Immature natural killer cell (primary cell): ENCODE results near the gene SV2A. TPM values are rescaled to one million over a fixed set of nuclear protein-coding genes. Genes with fewer than 3 reads are reported as not detected.
"Not testable (repeated sequence)": the region's sequence is repeated elsewhere in the genome, so short reads cannot be mapped to it uniquely, and the experiment has no call there.

Experiments
- DNase-seq, 3 donors: peaks; one replicate each; pipeline ENCODE4 v3.0.0; 2022; ENCODE audit warnings: mixed read lengths in 1 of 3
- H3K27ac Mint-ChIP-seq, 6 donors: one replicate each; pipeline ENCODE4 v1.8.0; 2020; ENCODE audit warnings: mixed read lengths in 6 of 6, mild to moderate bottlenecking in 5 of 6, inconsistent platforms in 4 of 6, moderate library complexity in 3 of 6
- H3K27me3 Mint-ChIP-seq, 3 donors: one replicate each; pipeline ENCODE4 v1.8.0; 2020 to 2021; ENCODE audit warnings: low read depth in 3 of 3, mild to moderate bottlenecking in 3 of 3, mixed read lengths in 3 of 3, moderate library complexity in 3 of 3, inconsistent platforms in 1 of 3
- H3K36me3 Mint-ChIP-seq, 3 donors: one replicate each; pipeline ENCODE4 v1.8.0; 2020; ENCODE audit warnings: mixed read lengths in 3 of 3, inconsistent platforms in 2 of 3, mild to moderate bottlenecking in 2 of 3
- H3K4me1 Mint-ChIP-seq, 2 donors: one replicate each; pipeline ENCODE4 v1.8.0; 2020; ENCODE audit warnings: inconsistent platforms in 2 of 2, mild to moderate bottlenecking in 2 of 2, mixed read lengths in 2 of 2, moderate library complexity in 1 of 2
- H3K4me3 Mint-ChIP-seq, 5 donors: one replicate each; pipeline ENCODE4 v1.8.0; 2020; ENCODE audit warnings: mild to moderate bottlenecking in 5 of 5, mixed read lengths in 5 of 5, inconsistent platforms in 3 of 5, moderate library complexity in 3 of 5
- H3K9me3 Mint-ChIP-seq, 6 donors: one replicate each; pipeline ENCODE4 v1.8.0; 2020; ENCODE audit warnings: mild to moderate bottlenecking in 6 of 6, mixed read lengths in 6 of 6, inconsistent platforms in 4 of 6, moderate library complexity in 3 of 6
- polyA plus RNA-seq, 3 donors: library from polyadenylated mRNA; unstranded; fragments of 300-500 nt; fragmentation: Illumina TruSeq; gene quantifications; one replicate each; pipeline ENCODE4 v1.2.3, GENCODE V29; 2021

The SV2A gene
- polyA plus RNA-seq, result 1 to 10 TPM in 1 of 3 donors, under 1 TPM in 1, not detected in 1; 0.89 to 1.0 TPM

DNA sequence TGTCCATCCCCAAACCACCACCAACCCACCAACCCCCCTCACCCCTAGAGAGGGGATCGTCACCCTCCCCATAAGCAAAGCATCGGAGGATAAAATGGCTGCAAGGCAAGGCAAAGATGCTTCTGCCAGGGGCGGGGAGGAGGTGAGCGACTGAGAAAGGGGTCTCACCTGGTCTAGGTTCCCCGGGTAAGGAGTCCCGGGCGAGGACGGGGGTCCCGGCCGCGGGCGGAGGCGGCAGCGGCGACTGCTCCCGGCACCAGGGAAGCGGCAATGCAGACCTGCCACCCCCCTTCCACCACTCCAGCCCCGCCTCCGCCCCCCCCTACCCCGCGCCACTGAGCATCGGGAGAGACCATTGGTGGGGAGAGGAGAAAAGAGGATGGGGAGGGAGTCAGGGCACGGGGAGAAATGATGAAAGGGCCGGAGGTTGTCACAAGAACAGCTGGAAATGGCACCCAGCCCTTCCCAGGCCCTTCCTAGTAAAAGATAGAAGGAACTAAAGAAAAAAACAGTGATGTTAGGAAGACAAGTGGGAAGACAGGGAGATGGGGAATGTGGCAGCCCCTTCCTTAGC, at the start of gene SV2A:
Gene SV2A (minus strand): TSS at position 274 of the 574 bp plus-strand sequence. CDS start 4,004 bp downstream, outside the sequence.
- Mint-ChIP-seq H3K27ac (no peak within 1 kb of the TSS), H3K27me3 (peaks cover 7 to 22% (median 12%) of the 10 kb centered on the region in 3 donors), H3K4me1 (peaks cover 12 to 14% of the 10 kb centered on the region in 2 donors), H3K9me3 (no peaks in the 10 kb centered on the region), H3K36me3 (peaks cover 4 to 10% (median 8%) of the 10 kb centered on the region in 3 donors), H3K4me3 (peak within 1 kb of the TSS; percentile 47 to 78 (median 76))
- DNase-seq, result no peak

DNA sequence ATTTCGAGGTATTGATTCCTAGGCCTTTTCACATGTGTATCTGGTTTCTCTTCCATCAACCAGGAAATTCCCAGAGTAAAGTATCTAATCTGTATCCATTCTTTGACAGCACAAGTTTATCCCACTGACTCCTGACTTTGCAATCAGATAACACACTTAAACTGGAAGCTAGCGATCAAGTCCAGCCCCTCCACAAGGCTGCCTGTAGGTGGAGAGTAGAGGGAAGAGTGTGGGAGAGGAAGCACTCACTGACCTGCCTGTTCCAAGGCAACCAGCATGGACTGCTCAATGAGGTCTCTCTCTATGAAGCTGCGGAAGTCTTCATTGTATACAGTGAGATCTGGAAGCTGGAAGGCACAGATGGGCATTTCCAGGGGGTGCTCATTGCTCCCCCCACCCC, 49.4 kb upstream of the SV2A start:
- no peaks in the 10 kb centered on the region for H3K9me3 Mint-ChIP-seq
- peaks cover 9 to 37% (median 30%) of the 10 kb centered on the region in 3 donors for H3K36me3 Mint-ChIP-seq
- no peaks in the 10 kb centered on the region for H3K27me3 Mint-ChIP-seq
- H3K27ac Mint-ChIP-seq, result peak overlapping the region in 1 of 6 donors; percentile 55
- DNase-seq, result no peak
- no peak overlapping the region for H3K4me3 Mint-ChIP-seq
- H3K4me1 Mint-ChIP-seq, result peaks cover 0 to 4% of the 10 kb centered on the region in 2 donors

- no peak overlapping the region for H3K27ac Mint-ChIP-seq
- H3K27me3 Mint-ChIP-seq, result no peaks in the 10 kb centered on the region
- no peak overlapping the region for H3K4me3 Mint-ChIP-seq
Observed at GRCh38 chr1:149966405-149966804, 48.8 kb upstream of the SV2A start.

DNA sequence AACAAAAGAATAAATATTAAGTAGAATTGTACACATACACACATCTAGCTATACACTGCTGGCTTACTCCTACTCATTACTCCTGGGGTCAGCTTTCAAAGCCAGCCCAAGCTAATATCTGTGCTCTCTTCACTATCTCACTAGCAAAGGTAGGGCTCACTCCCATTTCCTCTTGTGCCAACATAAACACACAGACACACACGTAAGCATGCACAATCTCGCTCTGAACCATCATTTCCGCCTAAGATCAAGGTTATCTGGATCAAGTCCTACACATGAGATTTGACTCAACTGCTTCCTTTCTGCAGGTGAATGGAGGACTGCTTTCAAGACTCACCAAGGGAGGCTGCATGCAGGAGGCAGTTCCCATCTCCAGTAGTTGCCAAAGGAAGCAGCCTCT, 47.8 kb upstream of the SV2A start:
- no peak overlapping the region for H3K4me3 Mint-ChIP-seq
- H3K4me1 Mint-ChIP-seq, result peaks cover 5 to 9% of the 10 kb centered on the region in 2 donors
- H3K36me3 Mint-ChIP-seq, result peaks cover 9 to 26% (median 24%) of the 10 kb centered on the region in 3 donors
- no peaks in the 10 kb centered on the region for H3K9me3 Mint-ChIP-seq
- no peak for DNase-seq
- peak overlapping the region in 1 of 6 donors; percentile 72 for H3K27ac Mint-ChIP-seq
- H3K27me3 Mint-ChIP-seq, result no peaks in the 10 kb centered on the region

More at GRCh38 chr1:149966405-149966804, 48.8 kb upstream of the SV2A start:
- Mint-ChIP-seq H3K36me3 (peaks cover 9 to 32% (median 29%) of the 10 kb centered on the region in 3 donors), H3K9me3 (no peaks in the 10 kb centered on the region), H3K4me1 (peaks cover 5 to 9% of the 10 kb centered on the region in 2 donors)
- no peak for DNase-seq

- Mint-ChIP-seq H3K27me3 (no peaks in the 10 kb centered on the region), H3K4me1 (peaks cover 5 to 9% of the 10 kb centered on the region in 2 donors), H3K36me3 (peaks cover 18 to 38% (median 34%) of the 10 kb centered on the region in 3 donors), H3K4me3 (no peak overlapping the region), H3K9me3 (peaks cover 0 to 2% (median 0%) of the 10 kb centered on the region in 6 donors), H3K27ac (peak overlapping the region in 3 of 6 donors; percentile 2 to 40 (median 17))
- no peak for DNase-seq
Observed at GRCh38 chr1:149963358-149963757, 45.7 kb upstream of the SV2A start.

DNA sequence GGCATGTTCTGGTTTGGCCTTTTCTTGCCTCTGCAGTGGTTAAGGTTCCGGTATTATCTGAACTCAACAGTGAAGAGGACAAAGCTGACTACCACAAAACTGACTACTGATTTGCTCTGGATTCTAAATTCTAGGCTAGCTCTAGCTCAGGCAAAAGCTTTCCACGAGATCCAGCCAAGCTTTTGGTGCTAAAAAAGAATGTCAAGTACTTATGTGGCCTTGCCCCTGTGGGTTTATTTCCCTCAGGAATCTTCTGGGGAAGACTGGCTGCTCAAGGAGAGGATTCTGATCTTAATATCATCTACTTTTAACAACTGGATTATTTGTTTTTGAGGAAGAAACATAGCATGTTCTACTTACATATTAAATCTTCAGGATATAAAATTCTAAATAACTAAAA, 45.1 kb upstream of the SV2A start:
- no peak for DNase-seq
- H3K9me3 Mint-ChIP-seq, result peaks cover 0 to 2% (median 0%) of the 10 kb centered on the region in 6 donors
- peak overlapping the region in 3 of 6 donors; percentile 2 to 64 (median 17) for H3K27ac Mint-ChIP-seq
- H3K36me3 Mint-ChIP-seq, result peaks cover 20 to 42% (median 35%) of the 10 kb centered on the region in 3 donors
- no peaks in the 10 kb centered on the region for H3K27me3 Mint-ChIP-seq
- no peak overlapping the region for H3K4me3 Mint-ChIP-seq
- H3K4me1 Mint-ChIP-seq, result peaks cover 5 to 9% of the 10 kb centered on the region in 2 donors

DNA sequence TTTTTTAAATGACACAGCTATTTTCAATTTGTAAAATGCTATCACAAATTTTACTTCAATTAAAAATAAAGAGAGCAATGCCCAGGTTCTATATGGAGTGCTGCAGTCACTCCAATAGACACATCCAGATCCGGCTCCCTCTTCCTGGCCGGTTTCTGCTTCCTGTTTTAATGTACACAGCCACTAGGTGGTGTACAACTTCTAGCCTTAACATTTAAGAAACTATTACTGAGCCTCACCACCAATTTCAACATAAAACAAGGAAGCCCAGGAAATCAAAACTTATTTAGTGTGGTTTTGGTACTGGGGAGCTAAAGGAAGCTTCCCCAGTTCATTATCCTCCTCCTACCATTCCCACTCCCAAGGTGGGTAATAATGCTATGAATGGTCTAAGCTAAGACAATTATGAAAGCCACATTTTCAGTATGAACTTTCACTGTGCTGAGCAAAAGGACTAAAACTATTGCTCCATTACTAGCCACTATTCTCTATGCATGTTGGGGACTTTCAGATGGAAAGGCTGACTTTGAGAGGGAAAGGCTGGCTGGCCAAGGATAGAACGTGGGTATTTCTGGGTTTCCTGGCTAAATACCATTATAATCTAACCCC, 44.5 kb upstream of the SV2A start:
- Mint-ChIP-seq H3K27me3 (no peaks in the 10 kb centered on the region), H3K36me3 (peaks cover 21 to 42% (median 35%) of the 10 kb centered on the region in 3 donors), H3K4me1 (peaks cover 5 to 9% of the 10 kb centered on the region in 2 donors), H3K9me3 (peaks cover 0 to 2% (median 0%) of the 10 kb centered on the region in 6 donors), H3K27ac (peak overlapping the region in 1 of 6 donors; percentile 17), H3K4me3 (peak overlapping the region in 1 of 5 donors; percentile 3)
- peak; percentile 39 to 61 (median 56) for DNase-seq

- not testable (repeated sequence) for H3K9me3 Mint-ChIP-seq, H3K27ac Mint-ChIP-seq, DNase-seq, H3K4me3 Mint-ChIP-seq, H3K27me3 Mint-ChIP-seq, H3K4me1 Mint-ChIP-seq
- H3K36me3 Mint-ChIP-seq, result peaks cover 21 to 40% (median 30%) of the 10 kb centered on the region in 3 donors
Observed at GRCh38 chr1:149957548-149957947, 39.9 kb upstream of the SV2A start.

DNA sequence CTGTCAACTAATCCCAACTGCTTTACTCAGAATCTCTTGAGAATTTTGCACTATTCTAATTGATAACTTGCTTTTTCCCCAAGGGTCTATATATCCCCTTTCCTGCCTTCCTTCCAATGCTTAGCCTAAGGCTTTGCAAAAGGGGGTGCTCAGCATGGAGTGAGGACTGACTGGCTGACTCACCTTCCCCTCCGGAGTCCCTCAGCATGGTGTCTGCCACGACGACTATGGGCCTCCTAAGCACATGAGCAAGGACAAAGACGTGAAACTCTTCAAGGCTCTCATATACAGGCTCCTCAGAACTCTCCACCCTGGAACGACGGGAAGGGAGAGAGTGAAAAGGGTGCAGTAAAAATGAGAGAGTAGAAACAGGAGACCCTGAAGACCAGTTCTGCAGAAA, 32.3 kb upstream of the SV2A start:
- H3K4me1 Mint-ChIP-seq, result no peaks in the 10 kb centered on the region
- H3K4me3 Mint-ChIP-seq, result no peak overlapping the region
- no peaks in the 10 kb centered on the region for H3K9me3 Mint-ChIP-seq
- no peak for DNase-seq
- peaks cover 0 to 3% (median 0%) of the 10 kb centered on the region in 3 donors for H3K27me3 Mint-ChIP-seq
- H3K36me3 Mint-ChIP-seq, result peaks cover 3 to 35% (median 35%) of the 10 kb centered on the region in 3 donors
- peak overlapping the region in 1 of 6 donors; percentile 58 for H3K27ac Mint-ChIP-seq

- Mint-ChIP-seq H3K4me3 (no peak overlapping the region), H3K36me3 (peaks cover 3 to 31% (median 20%) of the 10 kb centered on the region in 3 donors), H3K9me3 (no peaks in the 10 kb centered on the region), H3K4me1 (no peaks in the 10 kb centered on the region), H3K27me3 (peaks cover 0 to 1% (median 0%) of the 10 kb centered on the region in 3 donors), H3K27ac (no peak overlapping the region)
- no peak for DNase-seq
Observed at GRCh38 chr1:149945206-149945605, 27.6 kb upstream of the SV2A start.

- DNase-seq, result no peak
- H3K36me3 Mint-ChIP-seq, result peaks cover 3 to 13% (median 12%) of the 10 kb centered on the region in 3 donors
- H3K4me3 Mint-ChIP-seq, result no peak overlapping the region
- no peaks in the 10 kb centered on the region for H3K4me1 Mint-ChIP-seq
- H3K9me3 Mint-ChIP-seq, result no peaks in the 10 kb centered on the region
- H3K27ac Mint-ChIP-seq, result peak overlapping the region in 1 of 6 donors; percentile 29
- no peaks in the 10 kb centered on the region for H3K27me3 Mint-ChIP-seq
Observed at GRCh38 chr1:149942885-149943284, 25.2 kb upstream of the SV2A start.

DNA sequence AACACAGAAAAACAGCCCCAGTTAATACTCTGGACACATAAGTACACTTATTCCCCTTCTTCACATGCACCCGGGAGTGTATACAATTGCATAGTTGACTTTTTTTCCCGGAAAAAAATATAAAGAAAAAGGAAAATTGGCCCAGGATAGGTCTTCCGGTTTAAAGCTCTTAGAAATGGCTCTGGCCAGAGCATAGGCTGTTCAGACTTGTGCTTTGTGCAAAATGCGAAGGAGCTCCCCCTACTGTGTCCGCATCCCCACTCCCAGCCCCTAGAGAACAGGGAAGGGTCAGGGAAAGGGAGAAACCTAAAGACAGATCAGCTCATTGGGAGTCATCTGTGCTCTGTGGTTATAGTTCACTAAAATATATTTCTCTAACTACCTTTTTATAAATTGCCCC, 24.6 kb upstream of the SV2A start:
- Mint-ChIP-seq H3K27ac (no peak overlapping the region), H3K4me3 (no peak overlapping the region), H3K9me3 (no peaks in the 10 kb centered on the region), H3K4me1 (peaks cover 0 to 4% of the 10 kb centered on the region in 2 donors), H3K36me3 (peaks cover 0 to 13% (median 9%) of the 10 kb centered on the region in 3 donors), H3K27me3 (no peaks in the 10 kb centered on the region)
- DNase-seq, result no peak

DNA sequence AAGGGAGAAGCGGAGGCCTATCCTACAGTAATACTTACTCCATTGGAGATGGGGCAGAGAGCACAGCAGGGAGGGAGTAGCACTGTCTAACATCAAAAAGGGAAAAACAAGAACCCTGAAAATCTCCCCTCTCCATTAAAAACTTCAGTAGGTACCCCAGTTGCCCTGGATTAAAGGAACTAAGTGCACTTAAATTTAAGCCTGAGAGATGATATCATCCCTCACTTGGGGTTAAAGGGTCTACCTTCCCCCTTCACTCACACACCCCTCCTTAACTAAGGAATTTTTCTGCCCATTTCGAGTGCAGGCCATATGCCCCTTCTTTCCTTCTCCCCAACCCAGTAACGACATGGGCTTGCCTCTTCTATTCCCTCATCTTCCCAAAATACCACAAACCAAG, 22.8 kb upstream of the SV2A start:
- Mint-ChIP-seq H3K27ac (peak overlapping the region in 1 of 6 donors; percentile 16), H3K36me3 (peaks cover 0 to 10% (median 4%) of the 10 kb centered on the region in 3 donors), H3K27me3 (no peaks in the 10 kb centered on the region), H3K4me3 (no peak overlapping the region), H3K9me3 (no peaks in the 10 kb centered on the region), H3K4me1 (peaks cover 0 to 4% of the 10 kb centered on the region in 2 donors)
- no peak for DNase-seq

DNA sequence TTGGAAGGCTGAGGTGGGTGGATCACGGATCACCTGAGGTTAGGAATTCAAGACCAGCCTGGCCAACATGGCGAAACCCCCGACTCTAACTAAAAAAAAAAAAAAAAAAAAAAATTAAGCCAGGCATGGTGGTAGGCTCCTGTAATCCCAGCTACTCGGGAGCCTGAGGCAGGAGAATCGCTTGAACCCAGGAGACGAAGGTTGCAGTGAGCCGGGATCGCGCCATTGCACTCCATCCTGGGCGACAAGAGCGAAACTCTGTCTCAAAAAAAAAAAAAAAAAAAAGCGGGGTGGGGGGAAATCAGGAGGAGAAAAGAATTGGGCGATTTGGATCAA, 21.0 kb upstream of the SV2A start:
- not testable (repeated sequence) for H3K36me3 Mint-ChIP-seq, H3K27me3 Mint-ChIP-seq, H3K4me3 Mint-ChIP-seq, H3K4me1 Mint-ChIP-seq, DNase-seq, H3K9me3 Mint-ChIP-seq, H3K27ac Mint-ChIP-seq
